Myocyte (in vitro differentiated cells): ENCODE results near the gene RAPGEF6. TPM values are rescaled to one million over a fixed set of nuclear protein-coding genes. Genes with fewer than 3 reads are reported as not detected.
A peak's percentile ranks its signal among the peaks of the same experiment; 100 is the strongest.

Source experiments
- DNase-seq: peaks from one replicate; pipeline ENCODE4 v3.0.0-alpha.2; 2012; ENCODE audit warnings: low read depth
- total RNA-seq: library from RNA; depleted of rRNA; stranded (reverse); fragments of >200 nt; gene quantifications from 2 replicates; pipeline ENCODE4 v1.2.3, GENCODE V29; 2014

Gene RAPGEF6
- total RNA-seq, 1 donor from 2014 or later, result 9.8 TPM

- DNase-seq, result no peak
Observed at GRCh38 chr5:131548176-131548575, 86.9 kb downstream of the RAPGEF6 start.

GRCh38 chr5:131545845-131546244, 89.2 kb downstream of the RAPGEF6 start:
- DNase-seq, result peak; percentile 17

GRCh38 chr5:131542723-131543122, 92.3 kb downstream of the RAPGEF6 start:
- DNase-seq, result no peak

- no peak for DNase-seq
Observed at GRCh38 chr5:131541762-131542161, 93.3 kb downstream of the RAPGEF6 start.

GRCh38 chr5:131541071-131541470, 94.0 kb downstream of the RAPGEF6 start:
- peak; percentile 34 for DNase-seq

GRCh38 chr5:131539251-131539650, 95.8 kb downstream of the RAPGEF6 start:
- no peak for DNase-seq

- no peak for DNase-seq
Observed at GRCh38 chr5:131538177-131538593, 96.8 kb downstream of the RAPGEF6 start.

GRCh38 chr5:131536850-131537448, 98.1 kb downstream of the RAPGEF6 start:
- DNase-seq, result no peak

- peak; percentile 61 for DNase-seq
Observed at GRCh38 chr5:131536211-131536826, 98.7 kb downstream of the RAPGEF6 start.

- DNase-seq, result no peak
Observed at GRCh38 chr5:131534974-131535373, 100.1 kb downstream of the RAPGEF6 start.

GRCh38 chr5:131533836-131534235, 101.2 kb downstream of the RAPGEF6 start:
- no peak for DNase-seq

GRCh38 chr5:131532031-131532640, 102.9 kb downstream of the RAPGEF6 start:
- no peak for DNase-seq

- DNase-seq, result no peak
Observed at GRCh38 chr5:131530706-131531331, 104.2 kb downstream of the RAPGEF6 start.

GRCh38 chr5:131528682-131529081, 106.3 kb downstream of the RAPGEF6 start:
- no peak for DNase-seq

- no peak for DNase-seq
Observed at GRCh38 chr5:131525805-131526204, 109.2 kb downstream of the RAPGEF6 start.

- no peak for DNase-seq
Observed at GRCh38 chr5:131524431-131524830, 110.6 kb downstream of the RAPGEF6 start.

GRCh38 chr5:131523500-131524185, 111.4 kb downstream of the RAPGEF6 start:
- DNase-seq, result no peak

- DNase-seq, result no peak
Observed at GRCh38 chr5:131521252-131521651, 113.8 kb downstream of the RAPGEF6 start.

GRCh38 chr5:131515348-131515747, 119.7 kb downstream of the RAPGEF6 start:
- no peak for DNase-seq

- DNase-seq, result peak; percentile 25
Observed at GRCh38 chr5:131514316-131515283, 120.4 kb downstream of the RAPGEF6 start.
